H1 (cell line): ENCODE results near the gene SPATA19. TPM values are rescaled to one million over a fixed set of nuclear protein-coding genes. Genes with fewer than 3 reads are reported as not detected.

ENCODE experiments used
- CEBPB ChIP-seq: IDR thresholded peaks from 2 replicates; pipeline ENCODE4 v1.6.1; 2012; ENCODE audit warnings: low read depth, low read length
- CHD7 ChIP-seq: fragments of 300-600 bp; sonication (generic); IDR thresholded peaks from 2 replicates; pipeline ENCODE4 v1.7.1; 2012; ENCODE audit warnings: low read length, moderate library complexity, mild to moderate bottlenecking, inconsistent platforms; ENCODE audit not compliant: insufficient replicate concordance
- NANOG ChIP-seq: IDR thresholded peaks from 2 replicates; pipeline ENCODE4 v1.6.1; 2011; ENCODE audit warnings: low read length, low read depth, mild to moderate bottlenecking, inconsistent platforms; ENCODE audit not compliant: insufficient read depth, poor library complexity, severe bottlenecking
- polyA plus RNA-seq, 7 experiments: library from polyadenylated mRNA; depleted of rRNA in 3 of 7; stranded (reverse) in 5 of 7; unstranded in 2 of 7; fragments of >200 nt in 5 of 7; fragments of 200-250 nt in 2 of 7; gene quantifications; 1 replicate in 5 of 7; 2 replicates in 1 of 7; 4 replicates in 1 of 7; pipeline versions ENCODE4 v1.2.1 to v1.2.3, GENCODE V29; 2011 to 2013; ENCODE audit warnings: missing spikeins in 2 of 7, mixed read lengths in 2 of 7
- total RNA-seq: library from RNA; stranded (reverse); fragmentation: NEBNext Ultra II Directional; extraction: Animal tissue kit (Norgen Biotek cat#: 25700); gene quantifications from 2 replicates; pipeline ENCODE4 v1.2.1, GENCODE V29; 2021

The SPATA19 gene
- total and polyA plus RNA-seq, 2 of the 8 experiments (the other 6 are each of a cell fraction or from before 2014, with no cell fraction given), result not detected

- TF ChIP-seq CHD7, result no peak
- peak; percentile 79 for TF ChIP-seq CEBPB
- TF ChIP-seq NANOG, result peak; percentile 33
- TF ChIP-seq, all 59 proteins: peak for 2
Measured at GRCh38 chr11:133808393-133809140, 36.7 kb downstream of the SPATA19 start (continued).
